GM12892 (cell line): Measurements from ENCODE around the gene WDFY2.

Source experiments
- POLR2A ChIP-seq: IDR thresholded peaks from 2 replicates; pipeline ENCODE4 v1.6.1; 2011; ENCODE audit warnings: low read depth, low read length, control low read depth
- POLR2AphosphoS5 ChIP-seq: IDR thresholded peaks from 2 replicates; pipeline ENCODE4 v1.6.1; 2011; ENCODE audit warnings: low read depth, low read length, control low read depth
- TAF1 ChIP-seq: IDR thresholded peaks from 2 replicates; pipeline ENCODE4 v1.6.1; 2011; ENCODE audit warnings: low read depth, mild to moderate bottlenecking, control low read depth, low read length, borderline replicate concordance

DNA sequence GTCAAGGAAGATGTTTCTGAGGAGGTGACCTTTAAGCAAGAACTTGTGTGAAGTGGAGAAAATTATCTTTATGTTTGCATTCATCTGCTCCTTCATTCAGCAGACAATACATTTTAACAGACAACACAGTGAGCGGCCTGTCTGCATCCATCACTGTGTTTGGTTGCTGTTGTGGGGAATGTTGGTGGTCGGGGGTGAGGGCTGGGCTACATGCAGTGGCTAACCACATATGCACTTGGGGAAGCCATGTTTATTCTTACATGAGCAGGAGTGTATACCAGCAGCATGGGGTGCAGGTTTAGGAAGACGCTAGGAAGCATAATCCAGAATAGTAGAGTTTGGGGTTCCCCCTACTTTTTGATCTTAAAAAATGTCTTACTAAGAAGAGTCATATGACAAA lies 153.3 kb downstream of the WDFY2 start:
- no peak for TF ChIP-seq POLR2AphosphoS5
- TF ChIP-seq TAF1, result no peak
- TF ChIP-seq POLR2A, result no peak
